Activated CD4-positive, alpha-beta T cell treated with anti-CD3 and anti-CD28 coated beads for 1 hour (primary cell): ENCODE data around the gene KRTAP9-7.
"Not testable (repeated sequence)": the region's sequence is repeated elsewhere in the genome, so short reads cannot be mapped to it uniquely, and the experiment has no call there.

Experiments used
- DNase-seq: peaks from one replicate; pipeline ENCODE4 v3.0.0-alpha.2; 2020

KRTAP9-7 gene, protein sequence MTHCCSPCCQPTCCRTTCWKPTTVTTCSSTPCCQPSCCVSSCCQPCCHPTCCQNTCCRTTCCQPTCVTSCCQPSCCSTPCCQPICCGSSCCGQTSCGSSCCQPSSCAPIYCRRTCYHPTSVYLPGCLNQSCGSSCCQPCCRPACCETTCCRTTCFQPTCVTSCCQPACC

GRCh38 chr17:41275648-41276190 lies at the start of gene KRTAP9-7:
Gene KRTAP9-7 (plus strand): TSS chr17:41275698. CDS start chr17:41275698, 0 bp downstream.
- DNase-seq, result not testable (repeated sequence)

DNA sequence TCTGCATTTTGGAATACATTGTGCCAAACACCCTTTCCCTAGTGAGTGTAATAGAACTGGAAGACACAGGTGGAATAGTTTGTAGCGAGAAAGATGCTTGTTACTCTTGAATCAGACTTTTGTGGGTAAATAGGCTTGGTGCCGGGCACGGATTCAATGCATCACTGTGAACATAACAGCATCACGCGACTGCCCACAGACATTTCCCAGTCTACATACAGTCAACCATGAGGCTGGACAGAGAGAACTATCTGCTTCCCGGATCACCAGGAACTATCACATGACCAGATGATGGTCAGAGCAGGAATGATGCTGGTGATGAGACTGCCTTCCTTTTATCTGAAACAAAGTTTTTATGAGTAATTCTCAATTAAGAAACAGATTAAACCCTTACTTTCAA lies 49.4 kb upstream of the KRTAP9-7 start:
- no peak for DNase-seq

DNA sequence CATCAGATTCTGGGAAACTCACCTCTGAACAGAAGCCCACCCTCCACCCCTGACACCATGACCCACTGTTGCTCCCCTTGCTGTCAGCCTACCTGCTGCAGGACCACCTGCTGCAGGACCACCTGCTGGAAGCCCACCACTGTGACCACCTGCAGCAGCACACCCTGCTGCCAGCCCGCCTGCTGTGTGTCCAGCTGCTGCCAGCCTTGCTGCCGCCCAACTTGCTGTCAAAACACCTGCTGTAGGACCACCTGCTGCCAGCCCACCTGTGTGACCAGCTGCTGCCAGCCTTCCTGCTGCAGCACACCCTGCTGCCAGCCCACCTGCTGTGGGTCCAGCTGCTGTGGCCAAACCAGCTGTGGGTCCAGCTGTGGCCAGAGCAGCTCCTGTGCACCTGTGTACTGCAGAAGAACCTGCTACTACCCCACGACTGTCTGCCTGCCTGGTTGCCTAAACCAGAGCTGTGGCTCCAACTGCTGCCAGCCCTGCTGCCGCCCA lies 48.9 kb upstream of the KRTAP9-7 start, which contains the start of gene KRTAP9-2:
KRTAP9-2 (plus strand) TSS at position 51 of the 498 bp plus-strand sequence; CDS start at position 58, 7 bp downstream.
- DNase-seq, result not testable (repeated sequence)

- DNase-seq, result no peak
Observed at GRCh38 chr17:41230094-41230493, 45.4 kb upstream of the KRTAP9-7 start.

DNA sequence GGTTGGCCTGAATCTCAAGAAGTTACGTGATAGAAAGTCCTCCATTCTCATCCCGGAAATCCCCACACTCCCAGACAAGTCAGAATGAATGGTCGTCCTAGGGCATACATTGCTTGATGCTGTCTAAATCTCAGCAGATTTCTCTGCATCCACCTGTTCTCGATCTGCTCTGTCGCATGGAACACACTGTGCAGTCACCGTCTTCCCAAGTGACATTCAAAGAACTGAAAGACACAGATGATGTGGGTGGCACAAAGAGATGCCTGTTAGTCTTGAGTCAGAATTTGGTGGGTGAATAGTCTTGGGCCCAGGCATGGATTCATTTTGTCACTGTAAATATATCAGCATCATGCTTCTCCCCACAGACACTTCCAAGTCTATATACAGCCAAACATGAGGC lies 43.8 kb upstream of the KRTAP9-7 start:
- DNase-seq, result no peak

DNA sequence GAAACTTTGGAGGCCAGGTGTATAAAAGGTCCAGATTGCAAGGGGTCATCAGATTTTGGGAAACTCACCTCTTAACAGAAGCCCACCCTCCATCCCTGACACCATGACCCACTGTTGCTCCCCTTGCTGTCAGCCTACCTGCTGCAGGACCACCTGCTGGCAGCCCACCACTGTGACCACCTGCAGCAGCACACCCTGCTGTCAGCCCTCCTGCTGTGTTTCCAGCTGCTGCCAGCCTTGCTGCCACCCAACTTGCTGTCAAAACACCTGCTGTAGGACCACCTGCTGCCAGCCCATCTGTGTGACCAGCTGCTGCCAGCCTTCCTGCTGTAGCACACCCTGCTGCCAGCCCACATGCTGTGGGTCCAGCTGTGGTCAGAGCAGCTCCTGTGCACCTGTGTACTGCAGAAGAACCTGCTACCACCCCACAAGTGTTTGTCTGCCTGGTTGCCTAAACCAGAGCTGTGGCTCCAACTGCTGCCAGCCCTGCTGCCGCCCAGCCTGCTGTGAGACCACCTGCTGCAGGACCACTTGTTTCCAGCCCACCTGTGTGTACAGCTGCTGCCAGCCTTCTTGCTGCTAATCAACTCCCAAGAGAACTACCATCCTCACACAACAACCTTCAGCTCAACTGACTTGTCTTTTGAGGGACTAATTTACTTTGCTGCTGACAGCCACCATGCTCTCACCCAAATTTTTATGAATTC lies 42.9 kb upstream of the KRTAP9-7 start, which contains the start of gene KRTAP9-3:
KRTAP9-3 (plus strand) TSS at position 51 of the 707 bp plus-strand sequence; CDS start at position 104, 53 bp downstream.
- not testable (repeated sequence) for DNase-seq

GRCh38 chr17:41237116-41237515 lies 38.4 kb upstream of the KRTAP9-7 start:
- DNase-seq, result not testable (repeated sequence)

- DNase-seq, result not testable (repeated sequence)
Observed at GRCh38 chr17:41237949-41238437, 37.5 kb upstream of the KRTAP9-7 start, which contains the start of gene KRTAP9-8. Gene KRTAP9-8 (plus strand): TSS chr17:41237999. CDS start chr17:41238052, 53 bp downstream.

DNA sequence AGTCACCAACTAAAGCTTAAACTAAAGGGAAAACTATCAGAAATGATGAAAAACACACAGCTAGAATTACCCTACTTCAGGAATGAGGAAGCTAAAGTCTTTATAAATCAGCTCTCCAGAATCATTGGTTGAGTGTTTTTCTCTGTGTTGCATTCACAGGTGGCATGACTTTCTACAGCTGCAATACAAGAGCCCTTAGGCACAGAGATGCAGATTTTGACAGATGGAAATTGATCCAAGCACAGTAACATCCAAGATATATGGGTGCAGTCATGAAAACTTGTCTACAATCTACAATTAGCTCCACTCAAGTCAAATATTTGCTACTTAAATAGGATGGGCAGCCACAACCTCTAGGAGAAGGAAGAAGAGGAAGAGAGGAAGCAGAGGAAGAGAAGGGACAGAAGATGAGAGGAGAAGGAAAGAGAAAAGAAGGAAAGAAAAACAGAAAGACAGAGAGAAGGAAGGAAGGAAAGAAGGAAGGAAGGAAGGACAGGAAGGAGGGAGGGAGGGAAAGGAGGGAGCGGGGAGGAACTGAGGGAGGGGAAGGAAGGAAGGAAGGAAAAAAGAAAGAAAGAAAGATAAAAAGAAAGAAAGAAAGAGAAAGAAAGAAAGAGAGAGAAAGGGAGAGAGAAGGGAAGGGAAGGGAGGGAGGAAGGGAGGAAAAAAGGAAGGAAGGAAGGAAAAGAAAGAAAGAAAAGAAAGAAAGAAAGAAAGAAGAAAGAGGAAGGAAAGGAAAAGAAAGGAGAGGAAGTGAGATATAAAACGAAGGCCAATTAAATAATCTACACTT lies 28.3 kb upstream of the KRTAP9-7 start:
- DNase-seq, result not testable (repeated sequence)

DNA sequence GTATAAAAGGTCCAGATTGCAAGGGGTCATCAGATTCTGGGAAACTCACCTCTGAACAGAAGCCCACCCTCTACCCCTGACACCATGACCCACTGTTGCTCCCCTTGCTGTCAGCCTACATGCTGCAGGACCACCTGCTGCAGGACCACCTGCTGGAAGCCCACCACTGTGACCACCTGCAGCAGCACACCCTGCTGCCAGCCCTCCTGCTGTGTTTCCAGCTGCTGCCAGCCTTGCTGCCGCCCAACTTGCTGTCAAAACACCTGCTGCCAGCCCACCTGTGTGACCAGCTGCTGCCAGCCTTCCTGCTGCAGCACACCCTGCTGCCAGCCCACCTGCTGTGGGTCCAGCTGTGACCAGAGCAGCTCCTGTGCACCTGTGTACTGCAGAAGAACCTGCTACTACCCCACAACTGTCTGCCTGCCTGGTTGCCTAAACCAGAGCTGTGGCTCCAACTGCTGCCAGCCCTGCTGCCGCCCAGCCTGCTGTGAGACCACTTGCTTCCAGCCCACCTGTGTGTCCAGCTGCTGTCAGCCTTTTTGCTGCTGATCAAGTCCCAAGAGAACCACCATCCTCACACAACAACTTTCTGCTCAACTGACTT lies 25.8 kb upstream of the KRTAP9-7 start, which contains the start of gene KRTAP9-4:
KRTAP9-4 (plus strand) TSS at position 51 of the 604 bp plus-strand sequence; CDS start at position 85, 34 bp downstream.
- DNase-seq, result not testable (repeated sequence)

- no peak for DNase-seq
Observed at GRCh38 chr17:41251261-41251660, 24.2 kb upstream of the KRTAP9-7 start.

DNA sequence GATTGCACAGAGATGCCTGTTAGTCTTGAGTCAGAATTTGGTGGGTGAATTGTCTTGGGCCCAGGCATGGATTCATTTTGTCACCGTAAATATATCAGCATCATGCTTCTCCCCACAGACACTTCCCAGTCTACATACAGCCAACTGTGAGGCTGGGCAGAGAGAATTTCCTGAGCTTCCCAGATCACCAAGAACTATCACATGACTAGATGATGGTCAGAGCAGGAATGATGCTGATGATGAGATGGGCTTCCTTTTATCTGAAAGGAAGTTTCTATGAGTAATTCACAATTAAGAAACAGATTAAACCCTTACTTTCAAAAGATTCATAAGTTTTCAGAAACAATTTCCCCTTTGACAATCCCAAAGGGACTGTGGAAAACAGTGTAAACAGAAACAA lies 20.6 kb upstream of the KRTAP9-7 start:
- no peak for DNase-seq

DNA sequence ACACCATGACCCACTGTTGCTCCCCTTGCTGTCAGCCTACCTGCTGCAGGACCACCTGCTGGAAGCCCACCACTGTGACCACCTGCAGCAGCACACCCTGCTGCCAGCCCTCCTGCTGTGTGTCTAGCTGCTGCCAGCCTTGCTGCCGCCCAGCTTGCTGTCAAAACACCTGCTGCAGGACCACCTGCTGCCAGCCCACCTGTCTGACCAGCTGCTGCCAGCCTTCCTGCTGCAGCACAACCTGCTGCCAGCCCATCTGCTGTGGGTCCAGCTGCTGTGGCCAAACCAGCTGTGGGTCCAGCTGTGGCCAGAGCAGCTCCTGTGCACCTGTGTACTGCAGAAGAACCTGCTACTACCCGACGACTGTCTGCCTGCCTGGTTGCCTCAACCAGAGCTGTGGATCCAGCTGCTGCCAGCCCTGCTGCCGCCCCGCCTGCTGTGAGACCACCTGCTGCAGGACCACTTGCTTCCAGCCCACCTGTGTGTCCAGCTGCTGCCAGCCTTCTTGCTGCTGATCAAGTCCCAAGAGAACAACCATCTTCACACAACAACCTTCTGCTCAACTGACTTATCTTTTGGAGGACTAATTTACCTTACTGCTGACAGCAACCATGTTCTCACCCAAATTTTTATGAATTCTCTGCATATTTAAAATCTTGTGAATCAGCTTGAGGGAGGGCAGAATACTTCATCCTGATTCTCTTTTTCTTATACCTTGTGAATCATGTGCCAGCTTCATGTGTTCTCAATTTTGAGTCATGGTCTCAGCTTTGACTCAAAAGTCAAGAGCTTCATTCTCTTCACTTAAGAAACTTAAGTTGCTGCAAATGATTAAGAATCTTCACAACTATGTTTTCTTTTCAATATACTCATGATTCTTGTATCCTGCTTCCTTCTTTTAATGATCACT lies 19.9 kb upstream of the KRTAP9-7 start, which contains the start of gene KRTAP9-9:
KRTAP9-9 (plus strand) TSS at position 4 of the 910 bp plus-strand sequence.
- not testable (repeated sequence) for DNase-seq

GRCh38 chr17:41256291-41256685 lies 19.2 kb upstream of the KRTAP9-7 start:
- DNase-seq, result no peak

- no peak for DNase-seq
Observed at GRCh38 chr17:41258406-41258805, 17.1 kb upstream of the KRTAP9-7 start.

- DNase-seq, result no peak
Observed at GRCh38 chr17:41263212-41263611, 12.3 kb upstream of the KRTAP9-7 start.

DNA sequence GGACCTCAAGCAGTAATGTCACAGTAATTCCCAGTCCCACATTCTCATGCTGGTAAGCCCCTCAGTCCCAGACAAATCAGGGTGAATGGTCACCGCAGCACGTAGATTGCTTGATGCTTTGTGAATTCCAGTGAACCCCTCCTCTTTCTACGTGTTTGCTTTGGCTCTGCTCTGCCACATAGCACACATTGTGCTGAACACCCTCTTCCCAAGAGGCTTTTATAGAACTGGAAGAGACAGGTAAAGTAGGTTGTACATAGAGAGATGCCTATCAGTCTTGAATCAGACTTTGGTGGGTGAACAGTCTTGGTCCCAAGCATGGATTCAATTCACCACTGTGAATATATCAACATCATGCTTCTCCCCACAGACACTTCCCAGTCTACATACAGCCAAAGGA lies 10.9 kb upstream of the KRTAP9-7 start:
- DNase-seq, result no peak

GRCh38 chr17:41265078-41265477 lies 10.4 kb upstream of the KRTAP9-7 start, which contains the start of gene KRTAP9-6:
Gene KRTAP9-6 (plus strand): TSS chr17:41265378. CDS start chr17:41265378, 0 bp downstream.
- no peak for DNase-seq

DNA sequence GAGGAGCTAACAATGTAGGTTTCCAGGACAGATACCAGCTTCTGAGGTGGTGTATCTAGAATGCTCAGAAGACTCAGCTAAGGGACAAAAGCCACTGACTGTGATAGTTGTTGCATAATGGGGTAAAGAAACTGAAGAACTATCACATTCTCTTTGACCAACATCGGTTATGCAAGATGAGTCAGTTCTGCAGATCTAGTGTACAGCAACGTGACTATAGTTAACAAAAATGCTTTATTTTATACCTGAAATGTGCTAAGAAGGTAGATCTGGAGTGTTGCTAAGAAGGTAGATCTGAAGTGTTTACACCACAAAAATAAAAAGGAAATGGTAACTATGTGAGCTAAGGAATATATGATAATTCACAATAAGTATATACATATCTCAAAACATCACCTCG lies 7.8 kb upstream of the KRTAP9-7 start:
- DNase-seq, result no peak

DNA sequence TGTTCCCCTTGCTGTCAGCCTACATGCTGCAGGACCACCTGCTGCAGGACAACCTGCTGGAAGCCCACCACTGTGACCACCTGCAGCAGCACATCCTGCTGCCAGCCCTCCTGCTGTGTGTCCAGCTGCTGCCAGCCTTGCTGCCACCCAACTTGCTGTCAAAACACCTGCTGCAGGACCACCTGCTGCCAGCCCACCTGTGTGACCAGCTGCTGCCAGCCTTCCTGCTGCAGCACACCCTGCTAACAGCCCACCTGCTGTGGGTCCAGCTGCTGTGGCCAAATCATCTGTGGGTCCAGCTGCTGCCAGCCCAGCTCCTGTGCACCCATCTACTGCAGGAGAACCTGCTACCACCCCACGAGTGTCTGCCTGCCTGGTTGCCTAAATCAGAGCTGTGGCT lies 4.2 kb upstream of the KRTAP9-7 start:
- not testable (repeated sequence) for DNase-seq

DNA sequence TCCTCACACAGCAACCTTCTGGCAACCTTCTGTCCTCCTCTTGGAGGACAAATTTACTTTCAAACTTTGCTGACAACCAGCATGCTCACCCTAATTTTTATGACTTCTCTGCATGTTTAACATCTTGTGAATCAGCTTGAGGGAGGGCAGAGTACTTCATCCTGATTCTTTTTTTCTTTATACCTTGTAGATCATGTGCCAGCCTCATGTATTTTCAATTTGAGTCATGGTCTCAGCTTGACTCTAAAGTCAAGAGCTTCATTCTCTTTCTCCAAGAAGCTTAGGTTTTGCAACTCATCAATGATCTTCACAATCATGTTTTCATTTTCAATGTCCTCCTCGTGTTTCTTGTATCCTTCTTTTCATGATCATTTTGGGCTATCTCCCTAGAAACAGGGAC lies 3.6 kb upstream of the KRTAP9-7 start:
- no peak for DNase-seq
